ENCODE data around the gene ZBTB7A.

GRCh38 chr19:4029247-4029614 lies 37.5 kb downstream of the ZBTB7A start:
- TF ChIP-seq, protein P1, sequence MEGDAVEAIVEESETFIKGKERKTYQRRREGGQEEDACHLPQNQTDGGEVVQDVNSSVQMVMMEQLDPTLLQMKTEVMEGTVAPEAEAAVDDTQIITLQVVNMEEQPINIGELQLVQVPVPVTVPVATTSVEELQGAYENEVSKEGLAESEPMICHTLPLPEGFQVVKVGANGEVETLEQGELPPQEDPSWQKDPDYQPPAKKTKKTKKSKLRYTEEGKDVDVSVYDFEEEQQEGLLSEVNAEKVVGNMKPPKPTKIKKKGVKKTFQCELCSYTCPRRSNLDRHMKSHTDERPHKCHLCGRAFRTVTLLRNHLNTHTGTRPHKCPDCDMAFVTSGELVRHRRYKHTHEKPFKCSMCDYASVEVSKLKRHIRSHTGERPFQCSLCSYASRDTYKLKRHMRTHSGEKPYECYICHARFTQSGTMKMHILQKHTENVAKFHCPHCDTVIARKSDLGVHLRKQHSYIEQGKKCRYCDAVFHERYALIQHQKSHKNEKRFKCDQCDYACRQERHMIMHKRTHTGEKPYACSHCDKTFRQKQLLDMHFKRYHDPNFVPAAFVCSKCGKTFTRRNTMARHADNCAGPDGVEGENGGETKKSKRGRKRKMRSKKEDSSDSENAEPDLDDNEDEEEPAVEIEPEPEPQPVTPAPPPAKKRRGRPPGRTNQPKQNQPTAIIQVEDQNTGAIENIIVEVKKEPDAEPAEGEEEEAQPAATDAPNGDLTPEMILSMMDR (IDR thresholded peaks at IDR 0.05; ENCODE audit: borderline replicate concordance, extremely low read depth, low read length, poor library complexity, severe bottlenecking) = no peak
- TF ChIP-seq EZH2 (IDR thresholded peaks at IDR 0.05; ENCODE audit: borderline replicate concordance, low read depth, low read length, severe bottlenecking) = no peak

Measured in DND-41 (cell line).